Stimulated activated CD8-positive, alpha-beta memory T cell treated with anti-CD3 and anti-CD28 coated beads, Interleukin-4, amount 100 ng/mL, for 4 hours (primary cell): ENCODE measurements around the gene RNF152.

ENCODE experiments used
- DNase-seq, 2 donors: peaks; one replicate each; pipeline ENCODE4 v3.0.0-alpha.2; 2020; ENCODE audit warnings: low read depth in 2 of 2, low spot score in 1 of 2

The RNF152 gene

GRCh38 chr18:61761875-61762274 is 130.9 kb downstream of the RNF152 start:
- no peak for DNase-seq
